NCI-H1694 (cell line): Measurements from ENCODE around the gene TIMM29.
"Not testable (repeated sequence)": the region's sequence is repeated elsewhere in the genome, so short reads cannot be mapped to it uniquely, and the experiment has no call there.

Experiments used
- DNase-seq: peaks from one replicate; lab custom pipeline; 2025; lab: John Stamatoyannopoulos, UW

The TIMM29 gene

GRCh38 chr19:10943412-10943811, 14.8 kb downstream of the TIMM29 start:
- DNase-seq: not testable (repeated sequence)

GRCh38 chr19:10945264-10945663, 16.7 kb downstream of the TIMM29 start:
- DNase-seq: no peak

- DNase-seq: no peak
Observed at GRCh38 chr19:10946958-10947657, 18.5 kb downstream of the TIMM29 start.

- no peak for DNase-seq
Observed at GRCh38 chr19:10952809-10953208, 24.2 kb downstream of the TIMM29 start.

- DNase-seq: not testable (repeated sequence)
Observed at GRCh38 chr19:10959277-10959968, 30.8 kb downstream of the TIMM29 start.

- DNase-seq: peak; percentile 78
Observed at GRCh38 chr19:10960314-10961072, 31.9 kb downstream of the TIMM29 start, which contains the start of gene SMARCA4. SMARCA4 (plus strand) TSS chr19:10961030; CDS start chr19:10984152, 23,122 bp downstream.

GRCh38 chr19:10961073-10961860, 32.7 kb downstream of the TIMM29 start:
- DNase-seq: no peak

GRCh38 chr19:10962863-10963262, 34.3 kb downstream of the TIMM29 start:
- no peak for DNase-seq

GRCh38 chr19:10963865-10964264, 35.3 kb downstream of the TIMM29 start:
- no peak for DNase-seq

GRCh38 chr19:10964903-10965302, 36.3 kb downstream of the TIMM29 start:
- DNase-seq: no peak

- DNase-seq: no peak
Observed at GRCh38 chr19:10965398-10965797, 36.8 kb downstream of the TIMM29 start.

GRCh38 chr19:10966809-10967208, 38.2 kb downstream of the TIMM29 start:
- DNase-seq: no peak

- no peak for DNase-seq
Observed at GRCh38 chr19:10968527-10969135, 40.0 kb downstream of the TIMM29 start.

- no peak for DNase-seq
Observed at GRCh38 chr19:10971107-10971726, 42.6 kb downstream of the TIMM29 start.

GRCh38 chr19:10975374-10976130, 46.9 kb downstream of the TIMM29 start:
- DNase-seq: no peak

- no peak for DNase-seq
Observed at GRCh38 chr19:10976131-10976892, 47.7 kb downstream of the TIMM29 start.

- DNase-seq: no peak
Observed at GRCh38 chr19:10977742-10978092, 49.1 kb downstream of the TIMM29 start.
